ENCODE data around the gene LARGE2.

The LARGE2 gene

GRCh38 chr11:45961751-45962240, 39.3 kb downstream of the LARGE2 start:
- no peak overlapping the region for H3K4me3 ChIP-seq
- H3K9me3 ChIP-seq (ENCODE audit: low read depth, low read length): peaks cover 2% of the 10 kb centered on the region
- H3K36me3 ChIP-seq (ENCODE audit: insufficient read depth, low read length): peaks cover 45% of the 10 kb centered on the region
- TF ChIP-seq POLR2AphosphoS5 (IDR thresholded peaks at IDR 0.05; ENCODE audit: borderline replicate concordance, low read depth, low read length): no peak
- TF ChIP-seq EZH2 (IDR thresholded peaks at IDR 0.05): no peak
- TF ChIP-seq FOXP2 (optimal IDR thresholded peaks at IDR 0.05; ENCODE audit: control extremely low read depth, extremely low read length, insufficient read depth): no peak
- H3K9ac ChIP-seq (ENCODE audit: insufficient read length): no peak overlapping the region
- no peak overlapping the region for H3K27ac ChIP-seq
- no peak for DNase-seq (ENCODE audit: low read depth, low spot score)

GRCh38 chr11:45964911-45965389, 42.5 kb downstream of the LARGE2 start:
- peak; percentile 44 for DNase-seq (ENCODE audit: low read depth, low spot score)
- Histone ChIP-seq H3K36me3 (ENCODE audit: insufficient read depth, low read length) (peaks cover 48% of the 10 kb centered on the region), H3K9me3 (ENCODE audit: low read depth, low read length) (no peaks in the 10 kb centered on the region), H3K4me3 (no peak overlapping the region), H3K27ac (no peak overlapping the region), H3K9ac (ENCODE audit: insufficient read length) (no peak overlapping the region)
- no peak for TF ChIP-seq EZH2 (IDR thresholded peaks at IDR 0.05)
- peak; percentile 44 for TF ChIP-seq FOXP2 (optimal IDR thresholded peaks at IDR 0.05; ENCODE audit: control extremely low read depth, extremely low read length, insufficient read depth)
- TF ChIP-seq POLR2AphosphoS5 (IDR thresholded peaks at IDR 0.05; ENCODE audit: borderline replicate concordance, low read depth, low read length): no peak

GRCh38 chr11:45967506-45967905, 45.0 kb downstream of the LARGE2 start:
- no peak overlapping the region for H3K9ac ChIP-seq (ENCODE audit: insufficient read length)
- no peaks in the 10 kb centered on the region for H3K9me3 ChIP-seq (ENCODE audit: low read depth, low read length)

GRCh38 chr11:45968901-45969300, 46.4 kb downstream of the LARGE2 start:
- Histone ChIP-seq H3K9ac (ENCODE audit: insufficient read length) (no peak overlapping the region), H3K27ac (no peak overlapping the region), H3K9me3 (ENCODE audit: low read depth, low read length) (no peaks in the 10 kb centered on the region), H3K36me3 (ENCODE audit: insufficient read depth, low read length) (peaks cover 44% of the 10 kb centered on the region), H3K4me3 (no peak overlapping the region)
- DNase-seq (ENCODE audit: low read depth, low spot score): no peak
- no peak for TF ChIP-seq POLR2AphosphoS5 (IDR thresholded peaks at IDR 0.05; ENCODE audit: borderline replicate concordance, low read depth, low read length)
- TF ChIP-seq FOXP2 (optimal IDR thresholded peaks at IDR 0.05; ENCODE audit: control extremely low read depth, extremely low read length, insufficient read depth): no peak
- TF ChIP-seq EZH2 (IDR thresholded peaks at IDR 0.05): no peak

More at GRCh38 chr11:45967506-45967905, 45.0 kb downstream of the LARGE2 start:
- no peak overlapping the region for H3K4me3 ChIP-seq
- no peak for DNase-seq (ENCODE audit: low read depth, low spot score)
- peaks cover 44% of the 10 kb centered on the region for H3K36me3 ChIP-seq (ENCODE audit: insufficient read depth, low read length)
- no peak for TF ChIP-seq FOXP2 (optimal IDR thresholded peaks at IDR 0.05; ENCODE audit: control extremely low read depth, extremely low read length, insufficient read depth)
- no peak for TF ChIP-seq POLR2AphosphoS5 (IDR thresholded peaks at IDR 0.05; ENCODE audit: borderline replicate concordance, low read depth, low read length)
- no peak for TF ChIP-seq EZH2 (IDR thresholded peaks at IDR 0.05)
- no peak overlapping the region for H3K27ac ChIP-seq

- no peak overlapping the region for H3K4me3 ChIP-seq
- H3K9me3 ChIP-seq (ENCODE audit: low read depth, low read length): no peaks in the 10 kb centered on the region
- no peak overlapping the region for H3K27ac ChIP-seq
- H3K36me3 ChIP-seq (ENCODE audit: insufficient read depth, low read length): peaks cover 31% of the 10 kb centered on the region
- TF ChIP-seq EZH2 (IDR thresholded peaks at IDR 0.05): no peak
- DNase-seq (ENCODE audit: low read depth, low spot score): no peak
- H3K9ac ChIP-seq (ENCODE audit: insufficient read length): no peak overlapping the region
Measured at GRCh38 chr11:45973601-45974000, 51.1 kb downstream of the LARGE2 start.

DNA sequence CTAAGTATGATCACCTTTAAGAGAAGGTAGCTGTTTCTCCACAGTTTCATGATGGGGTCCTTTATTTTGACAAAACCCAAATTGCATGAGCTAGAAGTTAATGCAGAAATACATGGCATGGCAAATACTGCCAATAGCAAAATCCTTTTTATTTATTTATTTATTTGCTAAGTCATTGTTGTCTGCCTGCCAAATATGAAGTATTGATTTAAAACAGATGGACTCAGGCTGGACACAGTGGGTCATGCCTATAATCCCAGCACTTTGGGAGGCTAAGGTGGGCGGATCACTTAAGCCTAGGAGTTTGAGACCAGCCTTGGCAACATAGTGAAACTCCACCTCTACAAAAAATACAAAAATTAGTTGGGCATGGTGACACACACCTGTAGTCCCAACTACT, 52.4 kb downstream of the LARGE2 start:
- no peak for TF ChIP-seq FOXP2 (optimal IDR thresholded peaks at IDR 0.05; ENCODE audit: control extremely low read depth, extremely low read length, insufficient read depth)
- TF ChIP-seq POLR2AphosphoS5 (IDR thresholded peaks at IDR 0.05; ENCODE audit: borderline replicate concordance, low read depth, low read length): no peak
- no peak for TF ChIP-seq EZH2 (IDR thresholded peaks at IDR 0.05)
- no peak overlapping the region for H3K4me3 ChIP-seq
- DNase-seq (ENCODE audit: low read depth, low spot score): no peak
- no peak overlapping the region for H3K27ac ChIP-seq
- H3K9me3 ChIP-seq (ENCODE audit: low read depth, low read length): no peaks in the 10 kb centered on the region
- H3K36me3 ChIP-seq (ENCODE audit: insufficient read depth, low read length): peaks cover 33% of the 10 kb centered on the region
- no peak overlapping the region for H3K9ac ChIP-seq (ENCODE audit: insufficient read length)
